GM21723 (cell line): ENCODE measurements around the gene PSRC1.
"Not testable (repeated sequence)": the region's sequence is repeated elsewhere in the genome, so short reads cannot be mapped to it uniquely, and the experiment has no call there.

Experiments
- ATAC-seq: cut with Tn5 transposase; IDR thresholded peaks from one replicate; pipeline ENCODE4 v1.9.1; 2021; ENCODE audit warnings: mild to moderate bottlenecking, moderate library complexity; ENCODE audit not compliant: unreplicated experiment

Gene PSRC1

GRCh38 chr1:109298666-109299557 is 16.0 kb upstream of the PSRC1 start:
- no peak for ATAC-seq

- ATAC-seq = no peak
These were observed 13.8 kb upstream of the PSRC1 start for GRCh38 chr1:109296782-109297181.

GRCh38 chr1:109295712-109296415 is 12.9 kb upstream of the PSRC1 start:
- no peak for ATAC-seq

- no peak for ATAC-seq
These were observed 11.5 kb upstream of the PSRC1 start for GRCh38 chr1:109294481-109294880.

- no peak for ATAC-seq
These were observed 10.1 kb upstream of the PSRC1 start for GRCh38 chr1:109293026-109293425.

- ATAC-seq = no peak
These were observed 9.4 kb upstream of the PSRC1 start for GRCh38 chr1:109292364-109292763.

GRCh38 chr1:109290998-109291397 is 8.1 kb upstream of the PSRC1 start:
- ATAC-seq = no peak

- ATAC-seq = no peak
These were observed 7.2 kb upstream of the PSRC1 start for GRCh38 chr1:109290137-109290536.

- not testable (repeated sequence) for ATAC-seq
These were observed 3.8 kb upstream of the PSRC1 start for GRCh38 chr1:109286762-109287161.

GRCh38 chr1:109283748-109284600 is 1.0 kb upstream of the PSRC1 start:
- peak; percentile 29 for ATAC-seq

GRCh38 chr1:109282497-109282951 is 421 bp downstream of the PSRC1 start:
- ATAC-seq = no peak

GRCh38 chr1:109281680-109282496 is 1.1 kb downstream of the PSRC1 start:
- no peak for ATAC-seq

- ATAC-seq = no peak
These were observed 2.1 kb downstream of the PSRC1 start for GRCh38 chr1:109280862-109281261.

- ATAC-seq = no peak
These were observed 3.2 kb downstream of the PSRC1 start for GRCh38 chr1:109279615-109280278.

GRCh38 chr1:109277434-109278204 is 5.3 kb downstream of the PSRC1 start:
- peak; percentile 82 for ATAC-seq

- ATAC-seq = no peak
These were observed 7.1 kb downstream of the PSRC1 start for GRCh38 chr1:109275706-109276345.

GRCh38 chr1:109274533-109275476 is 8.1 kb downstream of the PSRC1 start:
- no peak for ATAC-seq
